Thyroid gland (tissue), 4 donors: Measurements from ENCODE around the gene AGK. TPM values are rescaled to one million over a fixed set of nuclear protein-coding genes. Genes with fewer than 3 reads are reported as not detected.

Source experiments
- DNase-seq, 2 donors: peaks; one replicate each; pipeline ENCODE4 v3.0.0-alpha.2; 2019
- H3K27ac ChIP-seq, 3 donors: fragments of 200-600 bp; sonication (generic); 1 replicate in 2 of 3; 2 replicates in 1 of 3; pipeline ENCODE4 v1.5.1; 2016 to 2019; ENCODE audit warnings: mild to moderate bottlenecking in 1 of 3, moderate library complexity in 1 of 3
- H3K27me3 ChIP-seq: fragments of 200-600 bp; sonication (generic); one replicate; pipeline ENCODE4 v1.5.1; 2019
- H3K36me3 ChIP-seq, 2 donors: fragments of 200-600 bp; sonication (generic); one replicate each; pipeline ENCODE4 v1.5.1; 2016 to 2019
- H3K4me1 ChIP-seq, 2 donors: fragments of 200-600 bp; sonication (generic); one replicate each; pipeline ENCODE4 v1.5.1; 2017 to 2019
- H3K4me3 ChIP-seq, 3 donors: fragments of 200-600 bp; sonication (generic); replicated peaks in 1 of 3; 1 replicate in 2 of 3; 2 replicates in 1 of 3; pipeline ENCODE4 v1.5.1; 2016; ENCODE audit warnings: mild to moderate bottlenecking in 1 of 3
- H3K9me3 ChIP-seq: fragments of 200-600 bp; sonication (generic); one replicate; pipeline ENCODE4 v1.5.1; 2017
- POLR2A ChIP-seq, 2 donors: fragments of 450-650 bp; IDR thresholded peaks; one replicate each; pipeline ENCODE4 v1.6.1; 2017; ENCODE audit warnings: antibody characterized with exemption in 2 of 2, mild to moderate bottlenecking in 2 of 2, moderate library complexity in 1 of 2
- WGBS, 2 donors: methylation state at CpG; one replicate each; pipeline ENCODE4 v1.1.5; 2017; 5-methylcytosine and 5-hydroxymethylcytosine counted together
- intact Hi-C: fragments of 100-400 bp; cut with DNase I; formaldehyde crosslinking; loops from one replicate; pipeline ENCODE4 v1.15.1; 2023
- total RNA-seq, 4 donors: library from RNA; depleted of rRNA; stranded (reverse); fragments of >200 nt; gene quantifications; one replicate each; pipeline ENCODE4 v1.2.3, GENCODE V29; 2016
- TF ChIP-seq, protein P1 (sequence below), 6 experiments: fragments of 200-600 bp in 3 of 6; fragments of 450-650 bp in 3 of 6; sonication (generic) in 3 of 6; IDR thresholded peaks; one replicate each; pipeline ENCODE4 v1.5.1; 2016 to 2019; ENCODE audit warnings: antibody characterized with exemption in 6 of 6, mild to moderate bottlenecking in 2 of 6, inconsistent platforms in 1 of 6, moderate library complexity in 1 of 6

Gene AGK
- total RNA-seq, 4 donors from 2014 or later = 28.2 to 36.7 (median 32.2) TPM

GRCh38 chr7:141704112-141704511, 152.9 kb downstream of the AGK start:
- no peak for TF ChIP-seq POLR2A (IDR thresholded peaks at IDR 0.05)
- TF ChIP-seq, protein P1, sequence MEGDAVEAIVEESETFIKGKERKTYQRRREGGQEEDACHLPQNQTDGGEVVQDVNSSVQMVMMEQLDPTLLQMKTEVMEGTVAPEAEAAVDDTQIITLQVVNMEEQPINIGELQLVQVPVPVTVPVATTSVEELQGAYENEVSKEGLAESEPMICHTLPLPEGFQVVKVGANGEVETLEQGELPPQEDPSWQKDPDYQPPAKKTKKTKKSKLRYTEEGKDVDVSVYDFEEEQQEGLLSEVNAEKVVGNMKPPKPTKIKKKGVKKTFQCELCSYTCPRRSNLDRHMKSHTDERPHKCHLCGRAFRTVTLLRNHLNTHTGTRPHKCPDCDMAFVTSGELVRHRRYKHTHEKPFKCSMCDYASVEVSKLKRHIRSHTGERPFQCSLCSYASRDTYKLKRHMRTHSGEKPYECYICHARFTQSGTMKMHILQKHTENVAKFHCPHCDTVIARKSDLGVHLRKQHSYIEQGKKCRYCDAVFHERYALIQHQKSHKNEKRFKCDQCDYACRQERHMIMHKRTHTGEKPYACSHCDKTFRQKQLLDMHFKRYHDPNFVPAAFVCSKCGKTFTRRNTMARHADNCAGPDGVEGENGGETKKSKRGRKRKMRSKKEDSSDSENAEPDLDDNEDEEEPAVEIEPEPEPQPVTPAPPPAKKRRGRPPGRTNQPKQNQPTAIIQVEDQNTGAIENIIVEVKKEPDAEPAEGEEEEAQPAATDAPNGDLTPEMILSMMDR (IDR thresholded peaks at IDR 0.05) = no peak
- no peaks in the 10 kb centered on the region for H3K27me3 ChIP-seq
- WGBS, 2 donors = 68 to 81% methylated on average over 3 of the region's 3 CpGs
- no peaks in the 10 kb centered on the region for H3K9me3 ChIP-seq
- peaks cover 6 to 12% of the 10 kb centered on the region in 2 donors for H3K4me1 ChIP-seq
- H3K4me3 ChIP-seq = no peak overlapping the region
- no peak overlapping the region for H3K27ac ChIP-seq
- DNase-seq = no peak
- H3K36me3 ChIP-seq = no peaks in the 10 kb centered on the region
- intact Hi-C loops = loop anchor here (5.0 kb wide), 1 partner anchor 37 kb away; no protein-coding TSS in a partner anchor

DNA sequence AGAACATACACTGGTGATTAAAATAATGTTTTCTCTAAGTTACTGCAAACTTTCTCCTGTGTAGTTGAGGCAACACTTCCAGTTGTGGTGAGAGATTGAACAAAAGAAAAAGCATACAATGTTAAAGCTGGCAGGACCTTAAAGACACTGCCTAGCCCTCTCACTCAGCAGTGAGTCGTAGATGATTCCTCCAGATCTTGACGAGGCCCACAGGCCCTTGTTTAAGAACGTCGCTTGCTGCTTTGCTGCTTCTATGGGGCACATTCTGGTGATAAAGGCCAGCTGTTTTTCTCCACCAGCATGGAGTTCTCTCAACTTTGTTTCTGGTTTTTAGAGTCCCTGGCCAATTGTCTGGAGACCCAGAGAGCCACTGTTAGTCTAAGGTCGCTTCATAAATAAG, 153.5 kb downstream of the AGK start:
- WGBS, 2 donors = 86 to 88% methylated on average over 5 of the region's 5 CpGs
- H3K4me1 ChIP-seq = peaks cover 6 to 12% of the 10 kb centered on the region in 2 donors
- H3K36me3 ChIP-seq = no peaks in the 10 kb centered on the region
- H3K9me3 ChIP-seq = no peaks in the 10 kb centered on the region
- intact Hi-C loops = loop anchor here (5.0 kb wide), 1 partner anchor 37 kb away; no protein-coding TSS in a partner anchor
- no peak overlapping the region for H3K27ac ChIP-seq
- no peaks in the 10 kb centered on the region for H3K27me3 ChIP-seq
- DNase-seq = no peak
- TF ChIP-seq, protein P1 (IDR thresholded peaks at IDR 0.05) = no peak
- TF ChIP-seq POLR2A (IDR thresholded peaks at IDR 0.05) = no peak
- H3K4me3 ChIP-seq = no peak overlapping the region

Other genes starting within 250 kb of the AGK start
- gene DENND11, start 150.8 kb downstream of the AGK start, total RNA-seq = 10 to 100 TPM; 34.1 to 57.5 (median 45.3) TPM
- under 1 TPM in 1 of 4 donors, not detected in 3; 0.79 TPM for gene WEE2, start 156.9 kb downstream of the AGK start, total RNA-seq
- gene SSBP1, start 186.9 kb downstream of the AGK start, total RNA-seq = 100 to 1,000 TPM; 112 to 146 (median 129) TPM
- gene TAS2R3, start 212.7 kb downstream of the AGK start, total RNA-seq = 10 to 100 TPM in 1 of 4 donors, 1 to 10 TPM in 3; 3.0 to 11.1 (median 4.1) TPM
- gene TAS2R4, start 225.3 kb downstream of the AGK start, total RNA-seq = 1 to 10 TPM; 1.8 to 6.3 (median 4.3) TPM
- 1 to 10 TPM; 2.3 to 3.8 (median 3.1) TPM for gene TAS2R5, start 238.8 kb downstream of the AGK start, total RNA-seq